Skeletal muscle tissue (tissue), 4 donors: Measurements from ENCODE around the gene SRRM3. TPM values are rescaled to one million over a fixed set of nuclear protein-coding genes. Genes with fewer than 3 reads are reported as not detected.
"Not testable (repeated sequence)": the region's sequence is repeated elsewhere in the genome, so short reads cannot be mapped to it uniquely, and the experiment has no call there.

Experiments used
- H3K27ac ChIP-seq: one replicate; pipeline ENCODE4 v1.7.0; 2013; ENCODE audit warnings: mild to moderate bottlenecking, low read depth, low read length, inconsistent platforms
- H3K27me3 ChIP-seq, 3 donors: one replicate each; pipeline ENCODE4 v1.7.0; 2013; ENCODE audit warnings: low read length in 3 of 3; ENCODE audit not compliant: control insufficient read depth in 3 of 3, insufficient read depth in 3 of 3
- H3K36me3 ChIP-seq, 3 donors: one replicate each; pipeline ENCODE4 v1.7.0; 2013; ENCODE audit warnings: low read length in 3 of 3; ENCODE audit not compliant: control insufficient read depth in 3 of 3, insufficient read depth in 3 of 3
- H3K4me1 ChIP-seq, 3 donors: one replicate each; pipeline ENCODE4 v1.7.0; 2013; ENCODE audit warnings: low read length in 3 of 3, mild to moderate bottlenecking in 3 of 3; ENCODE audit not compliant: control insufficient read depth in 3 of 3, insufficient read depth in 3 of 3
- H3K4me3 ChIP-seq, 3 donors: one replicate each; pipeline ENCODE4 v1.7.0; 2013; ENCODE audit warnings: low read length in 3 of 3
- H3K9ac ChIP-seq, 3 donors: one replicate each; pipeline ENCODE4 v1.7.0; 2013; ENCODE audit warnings: low read length in 3 of 3, mild to moderate bottlenecking in 3 of 3, moderate library complexity in 2 of 3, low read depth in 1 of 3
- H3K9me3 ChIP-seq, 3 donors: one replicate each; pipeline ENCODE4 v1.7.0; 2013; ENCODE audit warnings: low read length in 3 of 3; ENCODE audit not compliant: control insufficient read depth in 3 of 3
- total RNA-seq: library from RNA; depleted of rRNA; stranded (reverse); fragments of >200 nt; gene quantifications from one replicate; pipeline ENCODE4 v1.2.3, GENCODE V29; 2014
- donor health status: Osteomylitis.

SRRM3 gene
- total RNA-seq, 1 donor from 2014 or later = not detected

- Histone ChIP-seq H3K27ac (no peak overlapping the region), H3K4me3 (no peak overlapping the region), H3K36me3 (no peaks in the 10 kb centered on the region), H3K9me3 (no peaks in the 10 kb centered on the region), H3K4me1 (peaks cover 4 to 7% (median 5%) of the 10 kb centered on the region in 3 donors), H3K27me3 (peaks cover 32 to 41% (median 37%) of the 10 kb centered on the region in 3 donors), H3K9ac (no peak overlapping the region)
Measured at GRCh38 chr7:76269895-76270294, 68.2 kb downstream of the SRRM3 start.

DNA sequence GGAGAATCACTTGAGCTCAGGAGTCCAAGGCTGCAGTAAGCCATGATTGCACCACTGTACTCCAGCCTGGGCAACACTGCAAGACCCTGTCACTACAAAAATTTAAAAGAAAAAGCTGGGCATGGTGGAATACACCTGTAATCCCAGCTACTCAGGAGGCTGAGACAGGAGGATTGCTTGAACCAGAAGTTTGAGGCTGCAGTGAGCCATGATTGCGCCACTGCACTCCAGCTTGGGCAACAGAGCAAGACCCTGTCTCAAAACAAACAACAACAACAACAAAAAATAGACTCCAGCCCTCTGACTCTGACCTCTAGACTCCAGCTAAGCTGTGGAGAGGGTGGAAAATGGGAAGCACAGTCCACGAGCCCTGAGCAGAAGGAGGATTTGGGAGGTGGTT lies 69.7 kb downstream of the SRRM3 start:
- not testable (repeated sequence) for H3K9ac ChIP-seq, H3K4me1 ChIP-seq, H3K36me3 ChIP-seq, H3K4me3 ChIP-seq, H3K9me3 ChIP-seq, H3K27ac ChIP-seq
- H3K27me3 ChIP-seq = peaks cover 35 to 48% (median 41%) of the 10 kb centered on the region in 3 donors

DNA sequence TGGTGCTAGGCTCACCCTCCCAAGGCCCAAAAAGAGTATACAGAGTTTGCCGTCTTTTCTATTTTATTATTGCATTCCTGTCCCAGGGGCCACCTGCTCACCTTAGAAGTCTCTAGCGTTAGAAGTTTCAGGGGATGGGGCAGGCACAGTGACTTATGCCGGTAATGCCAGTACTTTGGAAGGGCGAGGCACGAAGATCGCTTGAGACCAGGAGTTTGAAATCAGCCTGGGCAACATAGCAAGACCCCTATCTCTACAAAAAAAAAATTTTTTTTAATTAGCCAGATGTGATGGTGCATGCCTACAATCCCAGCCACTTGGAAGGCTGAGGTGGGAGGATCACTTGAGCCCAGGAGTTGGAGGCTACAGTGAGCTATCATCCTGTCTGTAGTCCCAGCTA lies 70.4 kb downstream of the SRRM3 start:
- H3K27me3 ChIP-seq = peaks cover 35 to 47% (median 36%) of the 10 kb centered on the region in 3 donors
- H3K9ac ChIP-seq = no peak overlapping the region
- no peaks in the 10 kb centered on the region for H3K9me3 ChIP-seq
- no peak overlapping the region for H3K27ac ChIP-seq
- H3K4me1 ChIP-seq = peaks cover under 1 to 3% (median 1%) of the 10 kb centered on the region in 3 donors
- H3K4me3 ChIP-seq = no peak overlapping the region
- no peaks in the 10 kb centered on the region for H3K36me3 ChIP-seq

- Histone ChIP-seq H3K27me3 (peaks cover 28 to 42% (median 33%) of the 10 kb centered on the region in 3 donors), H3K4me3 (no peak overlapping the region), H3K9ac (no peak overlapping the region), H3K27ac (no peak overlapping the region), H3K36me3 (no peaks in the 10 kb centered on the region), H3K4me1 (peaks cover 0 to under 1% (median 0%) of the 10 kb centered on the region in 3 donors), H3K9me3 (no peaks in the 10 kb centered on the region)
Measured at GRCh38 chr7:76272851-76273497, 71.3 kb downstream of the SRRM3 start.

DNA sequence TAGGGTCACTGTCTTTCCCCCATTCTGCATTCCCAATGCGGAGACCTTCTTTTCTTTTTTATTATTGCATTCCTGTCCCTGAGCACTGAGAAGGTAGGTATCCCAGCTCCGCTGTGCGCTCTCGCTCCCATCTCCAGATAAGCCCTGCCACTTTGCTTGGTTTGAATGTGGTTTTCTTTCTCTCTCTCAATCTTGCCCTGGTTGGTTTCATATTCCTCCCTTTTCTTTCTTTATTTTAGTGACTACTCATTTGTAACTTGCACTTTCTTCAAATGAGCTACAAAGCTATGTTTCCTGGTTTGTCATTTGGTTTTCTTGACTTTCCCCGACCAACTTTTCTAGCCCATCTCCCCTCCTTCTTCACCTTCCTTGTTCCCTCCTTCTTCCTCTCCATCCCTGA lies 71.8 kb downstream of the SRRM3 start:
- Histone ChIP-seq H3K27me3 (peaks cover 25 to 39% (median 32%) of the 10 kb centered on the region in 3 donors), H3K9me3 (no peaks in the 10 kb centered on the region), H3K9ac (no peak overlapping the region), H3K36me3 (no peaks in the 10 kb centered on the region), H3K4me3 (no peak overlapping the region), H3K4me1 (no peaks in the 10 kb centered on the region), H3K27ac (no peak overlapping the region)

- no peaks in the 10 kb centered on the region for H3K36me3 ChIP-seq
- no peak overlapping the region for H3K4me3 ChIP-seq
- no peaks in the 10 kb centered on the region for H3K4me1 ChIP-seq
- H3K9me3 ChIP-seq = no peaks in the 10 kb centered on the region
- peaks cover 19 to 40% (median 26%) of the 10 kb centered on the region in 3 donors for H3K27me3 ChIP-seq
- H3K9ac ChIP-seq = no peak overlapping the region
- no peak overlapping the region for H3K27ac ChIP-seq
Measured at GRCh38 chr7:76278540-76278939, 76.8 kb downstream of the SRRM3 start.

- peaks cover 15 to 38% (median 30%) of the 10 kb centered on the region in 3 donors for H3K27me3 ChIP-seq
- no peak overlapping the region for H3K9ac ChIP-seq
- no peak overlapping the region for H3K27ac ChIP-seq
- no peaks in the 10 kb centered on the region for H3K9me3 ChIP-seq
- no peaks in the 10 kb centered on the region for H3K36me3 ChIP-seq
- no peaks in the 10 kb centered on the region for H3K4me1 ChIP-seq
- no peak overlapping the region for H3K4me3 ChIP-seq
Measured at GRCh38 chr7:76280408-76280807, 78.7 kb downstream of the SRRM3 start.

- Histone ChIP-seq H3K27ac (no peak overlapping the region), H3K36me3 (no peaks in the 10 kb centered on the region), H3K9me3 (no peaks in the 10 kb centered on the region), H3K27me3 (peaks cover 14 to 36% (median 29%) of the 10 kb centered on the region in 3 donors), H3K4me1 (no peaks in the 10 kb centered on the region), H3K9ac (peak overlapping the region in 1 of 3 donors; percentile 55), H3K4me3 (peak overlapping the region; percentile 31 to 43 (median 40))
Measured at GRCh38 chr7:76281006-76281705, 79.5 kb downstream of the SRRM3 start.

DNA sequence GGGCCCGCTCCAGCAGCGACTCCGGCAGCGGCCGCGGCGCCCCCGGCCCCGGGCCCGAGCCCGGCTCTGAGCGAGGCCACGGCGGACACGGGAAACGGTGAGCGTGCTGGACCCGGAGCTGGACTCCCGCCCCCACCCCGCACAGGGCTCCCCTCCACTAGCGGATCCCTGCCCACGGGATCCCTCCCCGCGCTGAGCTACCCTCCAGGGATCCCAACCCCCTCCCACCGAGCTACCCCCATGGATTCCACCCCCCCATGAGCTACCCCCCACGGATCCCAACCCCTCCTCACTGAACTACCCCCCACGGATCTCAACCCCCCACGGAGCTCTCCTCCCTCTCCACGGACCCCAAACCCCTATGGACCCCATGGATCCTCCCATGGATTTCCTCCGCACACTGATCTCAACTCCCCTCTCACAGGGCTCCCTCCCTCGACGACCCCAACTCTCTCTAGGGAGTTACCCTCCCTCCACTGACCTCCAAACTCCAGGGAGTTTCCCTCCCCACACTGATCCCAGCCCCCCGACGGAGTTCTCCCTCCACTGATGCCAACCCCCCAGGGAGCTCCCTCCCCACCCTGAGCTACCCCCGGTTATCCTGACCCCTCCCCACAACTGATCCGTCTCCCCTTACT lies 80.1 kb downstream of the SRRM3 start:
- no peaks in the 10 kb centered on the region for H3K4me1 ChIP-seq
- no peaks in the 10 kb centered on the region for H3K36me3 ChIP-seq
- H3K27me3 ChIP-seq = peaks cover 14 to 31% (median 23%) of the 10 kb centered on the region in 3 donors
- H3K9ac ChIP-seq = peak overlapping the region in 1 of 3 donors; percentile 32
- no peaks in the 10 kb centered on the region for H3K9me3 ChIP-seq
- no peak overlapping the region for H3K27ac ChIP-seq
- H3K4me3 ChIP-seq = peak overlapping the region in 1 of 3 donors; percentile 30
